SK-N-SH treated with all-trans-retinoic acid at 6 μM for 48 hours (cell line): ENCODE results near the gene IFI16.

ENCODE experiments used
- ATAC-seq: fragments of 200-7000 bp; cut with Tn5 transposase; 3 replicates; pipeline ENCODE4 v1.9.1; 2020; ENCODE audit warnings: mild to moderate bottlenecking, moderate library complexity
- ARNTL ChIP-seq: fragments of 450-650 bp; formaldehyde crosslinking; IDR thresholded peaks from 2 replicates; pipeline ENCODE4 v1.5.0; 2020; ENCODE audit warnings: low read depth, mild to moderate bottlenecking, moderate library complexity, borderline replicate concordance
- BACH2 ChIP-seq: fragments of 250-450 bp; sonication (Bioruptor Pico); IDR thresholded peaks from 2 replicates; pipeline ENCODE4 v1.9.0; 2021; ENCODE audit warnings: mild to moderate bottlenecking, borderline replicate concordance
- CREB5 ChIP-seq: fragments of 250-450 bp; sonication (Bioruptor Pico); IDR thresholded peaks from 2 replicates; pipeline ENCODE4 v1.5.1; 2020; ENCODE audit warnings: low read depth, mild to moderate bottlenecking, moderate library complexity
- CSDC2 ChIP-seq: fragments of 250-450 bp; sonication (Bioruptor Pico); IDR thresholded peaks from 2 replicates; pipeline ENCODE4 v1.5.0; 2020; ENCODE audit warnings: mild to moderate bottlenecking, moderate library complexity
- ESRRG ChIP-seq: fragments of 250-450 bp; sonication (Bioruptor Pico); IDR thresholded peaks from 2 replicates; pipeline ENCODE4 v1.6.1; 2021; ENCODE audit warnings: mild to moderate bottlenecking
- ISL1 ChIP-seq: fragments of 250-450 bp; sonication (Bioruptor Pico); IDR thresholded peaks from 2 replicates; pipeline ENCODE4 v2.1.2; 2022; ENCODE audit warnings: mild to moderate bottlenecking, moderate library complexity
- OSR1 ChIP-seq: fragments of 250-450 bp; sonication (Bioruptor Pico); IDR thresholded peaks from 2 replicates; pipeline ENCODE4 v1.8.0; 2022; ENCODE audit warnings: moderate library complexity, mild to moderate bottlenecking, inconsistent platforms
- POU6F1 ChIP-seq: fragments of 250-450 bp; sonication (Bioruptor Pico); IDR thresholded peaks from 2 replicates; pipeline ENCODE4 v1.8.0; 2021; ENCODE audit warnings: low read depth, mild to moderate bottlenecking, moderate library complexity, borderline replicate concordance
- PPARA ChIP-seq: fragments of 250-450 bp; sonication (Bioruptor Pico); IDR thresholded peaks from 2 replicates; pipeline ENCODE4 v1.5.0; 2020; ENCODE audit warnings: mild to moderate bottlenecking, borderline replicate concordance
- RARB ChIP-seq: fragments of 250-450 bp; sonication (Bioruptor Pico); IDR thresholded peaks from 2 replicates; pipeline ENCODE4 v1.8.0; 2021; ENCODE audit warnings: mild to moderate bottlenecking, moderate library complexity
- SNAI2 ChIP-seq: fragments of 250-450 bp; sonication (Bioruptor Pico); IDR thresholded peaks from 2 replicates; pipeline ENCODE4 v1.5.0; 2020; ENCODE audit warnings: mild to moderate bottlenecking, moderate library complexity
- TCF4 ChIP-seq: fragments of 250-450 bp; sonication (Bioruptor Pico); IDR thresholded peaks from 2 replicates; pipeline ENCODE4 v1.8.0; 2021; ENCODE audit warnings: mild to moderate bottlenecking, moderate library complexity, borderline replicate concordance
- TOX ChIP-seq: fragments of 250-450 bp; sonication (Bioruptor Pico); IDR thresholded peaks from 2 replicates; pipeline ENCODE4 v1.8.0; 2021; ENCODE audit warnings: mild to moderate bottlenecking, moderate library complexity, borderline replicate concordance
- TSHZ2 ChIP-seq: fragments of 250-450 bp; sonication (Bioruptor Pico); IDR thresholded peaks from 2 replicates; pipeline ENCODE4 v1.5.0; 2020; ENCODE audit warnings: mild to moderate bottlenecking, moderate library complexity
- ZC3H10 ChIP-seq: fragments of 250-450 bp; sonication (Bioruptor Pico); IDR thresholded peaks from 2 replicates; pipeline ENCODE4 v1.5.1; 2021; ENCODE audit warnings: mild to moderate bottlenecking, moderate library complexity
- ZFP3 ChIP-seq: fragments of 250-450 bp; sonication (Bioruptor Pico); IDR thresholded peaks from 2 replicates; pipeline ENCODE4 v1.5.0; 2020; ENCODE audit warnings: mild to moderate bottlenecking, moderate library complexity
- ZFP30 ChIP-seq: fragments of 450-650 bp; formaldehyde crosslinking; IDR thresholded peaks from 2 replicates; pipeline ENCODE4 v1.5.0; 2022; ENCODE audit warnings: mild to moderate bottlenecking, moderate library complexity
- ZNF565 ChIP-seq: fragments of 450-650 bp; formaldehyde crosslinking; conservative IDR thresholded peaks from 2 replicates; pipeline ENCODE4 v1.5.0; 2020; ENCODE audit warnings: low read depth, mild to moderate bottlenecking, moderate library complexity
- ZNF70 ChIP-seq: fragments of 450-650 bp; formaldehyde crosslinking; IDR thresholded peaks from 2 replicates; pipeline ENCODE4 v1.5.0; 2020; ENCODE audit warnings: mild to moderate bottlenecking, moderate library complexity
- ZNF8 ChIP-seq: fragments of 450-650 bp; formaldehyde crosslinking; IDR thresholded peaks from 2 replicates; pipeline ENCODE4 v1.5.0; 2020; ENCODE audit warnings: mild to moderate bottlenecking, moderate library complexity
- TF ChIP-seq, protein P1 (sequence below): fragments of 250-450 bp; sonication (Bioruptor Pico); IDR thresholded peaks from 2 replicates; pipeline ENCODE4 v1.5.1; 2021; ENCODE audit warnings: mild to moderate bottlenecking, moderate library complexity
- TF ChIP-seq, protein P2 (sequence below): fragments of 250-450 bp; sonication (Bioruptor Pico); IDR thresholded peaks from 2 replicates; pipeline ENCODE4 v1.8.0; 2020; ENCODE audit warnings: mild to moderate bottlenecking, moderate library complexity, borderline replicate concordance

IFI16 gene

DNA sequence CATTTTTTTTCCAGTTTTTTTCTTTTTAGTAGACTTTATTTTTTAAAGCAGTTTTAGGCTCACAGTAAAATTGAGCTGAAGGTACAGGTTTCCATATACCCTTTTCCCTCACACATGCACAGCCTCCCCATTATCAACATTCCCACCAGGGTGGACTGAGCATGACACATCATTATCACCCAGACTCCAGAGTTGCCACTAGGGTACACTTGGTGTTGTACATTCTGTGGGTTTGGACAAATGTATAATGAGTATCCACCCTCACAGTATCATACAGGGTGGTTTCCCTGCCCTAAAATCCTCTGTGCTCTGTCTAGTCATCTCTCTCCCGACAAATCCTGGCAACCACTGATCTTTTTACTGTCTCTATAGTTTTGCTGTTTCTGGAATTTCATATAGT lies 69.8 kb downstream of the IFI16 start:
- ATAC-seq, result no peak

DNA sequence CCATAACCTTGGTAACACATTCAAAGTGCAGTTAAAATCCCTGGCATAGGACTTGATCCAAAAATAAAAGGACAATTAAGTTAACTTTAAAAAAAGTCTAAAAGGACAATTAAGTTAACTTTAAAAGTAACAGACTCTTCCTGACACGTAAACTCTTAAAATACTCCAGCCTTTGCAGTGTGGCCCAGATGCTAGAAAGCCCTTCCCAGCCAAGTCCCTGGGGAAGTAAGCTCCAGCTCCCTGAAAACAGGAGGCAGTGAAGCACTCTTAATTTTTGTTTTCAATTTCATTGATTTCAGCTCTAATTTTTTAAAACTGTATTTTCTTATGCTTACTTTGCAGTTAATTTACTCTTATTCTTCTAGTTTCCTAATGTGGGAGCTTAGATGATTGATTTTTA lies 71.9 kb downstream of the IFI16 start:
- no peak for ATAC-seq

More for the DNA sequence above, 69.8 kb downstream of the IFI16 start:
- TF ChIP-seq ZFP3 (CRISPR knock-in tag) (no peak), ZNF8 (CRISPR knock-in tag) (no peak), ZNF565 (CRISPR knock-in tag) (no peak), TSHZ2 (no peak), ZFP30 (CRISPR knock-in tag) (no peak), PPARA (CRISPR knock-in tag) (no peak), OSR1 (no peak), CREB5 (CRISPR knock-in tag) (no peak), ZC3H10 (no peak), CSDC2 (CRISPR knock-in tag) (no peak), TCF4 (no peak), POU6F1 (CRISPR knock-in tag) (no peak), SNAI2 (CRISPR knock-in tag) (no peak), ISL1 (CRISPR knock-in tag) (no peak), RARB (no peak), BACH2 (CRISPR knock-in tag) (no peak)
- TF ChIP-seq, protein P1, sequence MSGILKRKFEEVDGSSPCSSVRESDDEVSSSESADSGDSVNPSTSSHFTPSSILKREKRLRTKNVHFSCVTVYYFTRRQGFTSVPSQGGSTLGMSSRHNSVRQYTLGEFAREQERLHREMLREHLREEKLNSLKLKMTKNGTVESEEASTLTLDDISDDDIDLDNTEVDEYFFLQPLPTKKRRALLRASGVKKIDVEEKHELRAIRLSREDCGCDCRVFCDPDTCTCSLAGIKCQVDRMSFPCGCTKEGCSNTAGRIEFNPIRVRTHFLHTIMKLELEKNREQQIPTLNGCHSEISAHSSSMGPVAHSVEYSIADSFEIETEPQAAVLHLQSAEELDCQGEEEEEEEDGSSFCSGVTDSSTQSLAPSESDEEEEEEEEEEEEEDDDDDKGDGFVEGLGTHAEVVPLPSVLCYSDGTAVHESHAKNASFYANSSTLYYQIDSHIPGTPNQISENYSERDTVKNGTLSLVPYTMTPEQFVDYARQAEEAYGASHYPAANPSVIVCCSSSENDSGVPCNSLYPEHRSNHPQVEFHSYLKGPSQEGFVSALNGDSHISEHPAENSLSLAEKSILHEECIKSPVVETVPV, result no peak
- TF ChIP-seq, protein P2, sequence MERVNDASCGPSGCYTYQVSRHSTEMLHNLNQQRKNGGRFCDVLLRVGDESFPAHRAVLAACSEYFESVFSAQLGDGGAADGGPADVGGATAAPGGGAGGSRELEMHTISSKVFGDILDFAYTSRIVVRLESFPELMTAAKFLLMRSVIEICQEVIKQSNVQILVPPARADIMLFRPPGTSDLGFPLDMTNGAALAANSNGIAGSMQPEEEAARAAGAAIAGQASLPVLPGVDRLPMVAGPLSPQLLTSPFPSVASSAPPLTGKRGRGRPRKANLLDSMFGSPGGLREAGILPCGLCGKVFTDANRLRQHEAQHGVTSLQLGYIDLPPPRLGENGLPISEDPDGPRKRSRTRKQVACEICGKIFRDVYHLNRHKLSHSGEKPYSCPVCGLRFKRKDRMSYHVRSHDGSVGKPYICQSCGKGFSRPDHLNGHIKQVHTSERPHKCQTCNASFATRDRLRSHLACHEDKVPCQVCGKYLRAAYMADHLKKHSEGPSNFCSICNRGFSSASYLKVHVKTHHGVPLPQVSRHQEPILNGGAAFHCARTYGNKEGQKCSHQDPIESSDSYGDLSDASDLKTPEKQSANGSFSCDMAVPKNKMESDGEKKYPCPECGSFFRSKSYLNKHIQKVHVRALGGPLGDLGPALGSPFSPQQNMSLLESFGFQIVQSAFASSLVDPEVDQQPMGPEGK (CRISPR knock-in tag), result no peak

DNA sequence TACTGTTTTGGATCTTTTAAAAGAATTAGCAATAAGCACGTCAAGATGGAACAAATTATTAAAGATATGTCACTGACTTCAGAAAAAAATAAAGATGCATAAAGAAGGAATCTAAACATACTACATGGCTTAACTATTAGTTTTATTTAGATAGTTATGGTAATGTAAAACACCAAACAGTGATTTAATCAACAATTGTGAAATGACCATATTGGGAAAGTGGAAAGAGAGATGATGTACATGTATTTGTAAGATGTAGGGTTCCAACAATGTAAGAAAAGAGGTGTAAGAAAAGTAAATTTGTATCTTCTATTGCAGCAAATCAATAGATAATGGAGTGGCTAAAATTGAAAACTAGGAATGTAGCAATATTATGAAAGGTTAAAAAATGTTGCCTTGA lies 73.3 kb downstream of the IFI16 start:
- TF ChIP-seq RARB (no peak), ZFP30 (CRISPR knock-in tag) (no peak)

More for the DNA sequence above, 71.9 kb downstream of the IFI16 start:
- TF ChIP-seq ARNTL (CRISPR knock-in tag), result no peak
- no peak for TF ChIP-seq TOX (CRISPR knock-in tag)
- no peak for TF ChIP-seq RARB

GRCh38 chr1:159084152-159084551 lies 74.4 kb downstream of the IFI16 start:
- no peak for ATAC-seq
- no peak for TF ChIP-seq CREB5 (CRISPR knock-in tag)
- no peak for TF ChIP-seq ZC3H10
- no peak for TF ChIP-seq ESRRG
- TF ChIP-seq ZNF8 (CRISPR knock-in tag), result no peak
- no peak for TF ChIP-seq TCF4
- no peak for TF ChIP-seq ZFP30 (CRISPR knock-in tag)
- no peak for TF ChIP-seq POU6F1 (CRISPR knock-in tag)
- no peak for TF ChIP-seq ZNF70
- TF ChIP-seq, protein P2 (CRISPR knock-in tag), result no peak
- no peak for TF ChIP-seq RARB
- no peak for TF ChIP-seq ZFP3 (CRISPR knock-in tag)
- TF ChIP-seq ARNTL (CRISPR knock-in tag), result no peak
- TF ChIP-seq OSR1, result no peak
- TF ChIP-seq CSDC2 (CRISPR knock-in tag), result no peak
- TF ChIP-seq PPARA (CRISPR knock-in tag), result no peak
- no peak for TF ChIP-seq TOX (CRISPR knock-in tag)

More for the DNA sequence above, 73.3 kb downstream of the IFI16 start:
- ATAC-seq, result no peak
